Lung (tissue), 12 donors: ENCODE results near the gene ASGR2. TPM values are rescaled to one million over a fixed set of nuclear protein-coding genes. Genes with fewer than 3 reads are reported as not detected.

Source experiments
- ATAC-seq: fragments of 200-7000 bp; cut with Tn5 transposase; one replicate; pipeline ENCODE4 v1.9.1; 2020; ENCODE audit warnings: moderate number of reproducible peaks; ENCODE audit not compliant: insufficient read depth, low FRiP score
- DNase-seq, 3 donors: peaks; one replicate each; pipeline ENCODE4 v3.0.0-alpha.2; 2013 to 2017
- H3K27ac ChIP-seq, 2 donors: one replicate each; pipeline ENCODE4 v1.5.1; 2013; ENCODE audit warnings: mild to moderate bottlenecking in 2 of 2, moderate library complexity in 2 of 2, control low read depth in 1 of 2, inconsistent platforms in 1 of 2, low read depth in 1 of 2, low read length in 1 of 2
- H3K27me3 ChIP-seq, 3 donors: one replicate each; pipeline ENCODE4 v1.5.1; 2013; ENCODE audit warnings: low read length in 2 of 3; ENCODE audit not compliant: control insufficient read depth in 3 of 3, insufficient read depth in 3 of 3
- H3K36me3 ChIP-seq, 4 donors: one replicate each; pipeline ENCODE4 v1.5.1; 2013; ENCODE audit warnings: low read length in 4 of 4, mild to moderate bottlenecking in 1 of 4, moderate library complexity in 1 of 4; ENCODE audit not compliant: control insufficient read depth in 4 of 4, insufficient read depth in 4 of 4
- H3K4me1 ChIP-seq, 5 donors: one replicate each; pipeline ENCODE4 v1.5.1; 2013; ENCODE audit warnings: low read length in 5 of 5, mild to moderate bottlenecking in 2 of 5, moderate library complexity in 1 of 5; ENCODE audit not compliant: control insufficient read depth in 5 of 5, insufficient read depth in 5 of 5
- H3K4me3 ChIP-seq: one replicate; pipeline ENCODE4 v1.5.1; 2013; ENCODE audit warnings: mild to moderate bottlenecking, control low read depth, moderate library complexity
- H3K9ac ChIP-seq, 2 donors: one replicate each; pipeline ENCODE4 v1.5.1; 2013; ENCODE audit warnings: low read length in 2 of 2, control low read depth in 1 of 2; ENCODE audit not compliant: insufficient read depth in 1 of 2
- H3K9me3 ChIP-seq, 4 donors: one replicate each; pipeline ENCODE4 v1.5.1; 2013; ENCODE audit warnings: low read length in 3 of 4, mild to moderate bottlenecking in 1 of 4, moderate library complexity in 1 of 4; ENCODE audit not compliant: control insufficient read depth in 4 of 4, insufficient read depth in 3 of 4
- CTCF ChIP-seq: IDR thresholded peaks from 2 replicates; pipeline ENCODE4 v1.5.1; 2012; ENCODE audit warnings: mild to moderate bottlenecking; ENCODE audit errors: control extremely low read depth, extremely low read depth
- WGBS, 2 donors: extraction: QIAGEN DNeasy Blood & Tissue Kit; methylation state at CpG; one replicate each; pipeline ENCODE4 v1.1.7; 2013; 5-methylcytosine and 5-hydroxymethylcytosine counted together
- polyA plus RNA-seq, 2 donors: library from polyadenylated mRNA; stranded (reverse); fragments of 200-250 nt; gene quantifications; one replicate each; pipeline ENCODE4 v1.2.1, GENCODE V29; 2013
- total RNA-seq, 2 donors: library from RNA; depleted of rRNA in 1 of 2; stranded (reverse); fragments of >200 nt in 1 of 2; gene quantifications; one replicate each; pipeline ENCODE4 v1.2.1, GENCODE V29; 2014 to 2021
- donor health status: control.
- donor health status: control.
- donor health status: Bipolar disorder and iron deficiency.
- donor health status: healthy.
- donor health status: DM: yes; HTN: yes; CAD: no.

The ASGR2 gene
- total and polyA plus RNA-seq, 4 donors, result 1.6 to 12.0 (median 2.6) TPM

- peaks cover 0 to 3% (median 3%) of the 10 kb centered on the region in 3 donors for H3K27me3 ChIP-seq
- no peak for DNase-seq
- no peaks in the 10 kb centered on the region for H3K36me3 ChIP-seq
- ATAC-seq, result no peak
- H3K9ac ChIP-seq, result no peak overlapping the region
- peaks cover 0 to 3% (median 0%) of the 10 kb centered on the region in 5 donors for H3K4me1 ChIP-seq
- H3K4me3 ChIP-seq, result no peak overlapping the region
- TF ChIP-seq CTCF, result no peak
- 85 to 91% methylated on average over 8 to 10 of the region's 10 CpGs for WGBS, 2 donors
- H3K9me3 ChIP-seq, result no peaks in the 10 kb centered on the region
- no peak overlapping the region for H3K27ac ChIP-seq
Observed at GRCh38 chr17:7108560-7108925, 6.1 kb downstream of the ASGR2 start.

GRCh38 chr17:7107795-7108559 lies 6.6 kb downstream of the ASGR2 start:
- Histone ChIP-seq H3K9ac (no peak overlapping the region), H3K27me3 (peaks cover 0 to 2% (median 0%) of the 10 kb centered on the region in 3 donors), H3K4me3 (no peak overlapping the region), H3K27ac (no peak overlapping the region), H3K4me1 (peaks cover 0 to 3% (median 0%) of the 10 kb centered on the region in 5 donors), H3K36me3 (no peaks in the 10 kb centered on the region), H3K9me3 (no peaks in the 10 kb centered on the region)
- ATAC-seq (no peak), DNase-seq (no peak)
- 81 to 87% methylated on average over 32 of the region's 32 CpGs for WGBS, 2 donors
- TF ChIP-seq CTCF, result no peak

- Histone ChIP-seq H3K27ac (no peak overlapping the region), H3K9me3 (no peaks in the 10 kb centered on the region), H3K27me3 (peaks cover 0 to 2% (median 0%) of the 10 kb centered on the region in 3 donors), H3K4me3 (no peak overlapping the region), H3K36me3 (no peaks in the 10 kb centered on the region), H3K9ac (no peak overlapping the region), H3K4me1 (peaks cover 0 to 3% (median 0%) of the 10 kb centered on the region in 5 donors)
- ATAC-seq (no peak), DNase-seq (no peak)
- TF ChIP-seq CTCF, result no peak
- WGBS, 2 donors, result 79 to 81% methylated on average over 20 of the region's 20 CpGs
Observed at GRCh38 chr17:7107012-7107754, 7.4 kb downstream of the ASGR2 start.
